Measurements from ENCODE around the gene SSX1. TPM values are rescaled to one million over a fixed set of nuclear protein-coding genes. Genes with fewer than 3 reads are reported as not detected.

Gene SSX1, protein sequence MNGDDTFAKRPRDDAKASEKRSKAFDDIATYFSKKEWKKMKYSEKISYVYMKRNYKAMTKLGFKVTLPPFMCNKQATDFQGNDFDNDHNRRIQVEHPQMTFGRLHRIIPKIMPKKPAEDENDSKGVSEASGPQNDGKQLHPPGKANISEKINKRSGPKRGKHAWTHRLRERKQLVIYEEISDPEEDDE
- not detected in 5 replicates for total RNA-seq (2022; extraction: Qiagen RNA extraction)

GRCh38 chrX:48255062-48255796, at the start of gene SSX1:
Gene SSX1, plus strand, starts transcription at chrX:48255392. Its CDS starts 1,850 bp downstream, at chrX:48257242.

Other genes starting within 250 kb of the SSX1 start
- not detected in 5 replicates for gene SPACA5, start 248.4 kb upstream of the SSX1 start, total RNA-seq (2022; extraction: Qiagen RNA extraction)
- gene ZNF630, start 183.8 kb upstream of the SSX1 start, total RNA-seq (2022; extraction: Qiagen RNA extraction), result 0.21 to 0.38 TPM (median 0.26 TPM) in 5 replicates
- not detected in 5 replicates for gene SPACA5B, start 124.8 kb upstream of the SSX1 start, total RNA-seq (2022; extraction: Qiagen RNA extraction)
- not detected in 5 replicates for gene SSX5, start 58.6 kb upstream of the SSX1 start, total RNA-seq (2022; extraction: Qiagen RNA extraction)
- gene SSX3, start 101.3 kb downstream of the SSX1 start, total RNA-seq (2022; extraction: Qiagen RNA extraction), result not detected in 5 replicates
- not detected in 5 replicates for gene SSX4, start 128.1 kb downstream of the SSX1 start, total RNA-seq (2022; extraction: Qiagen RNA extraction)
- not detected in 5 replicates for gene SSX4B, start 156.6 kb downstream of the SSX1 start, total RNA-seq (2022; extraction: Qiagen RNA extraction)
- 0.12 to 0.34 TPM (median 0.23 TPM) in 5 replicates for gene SLC38A5, start 214.9 kb downstream of the SSX1 start, total RNA-seq (2022; extraction: Qiagen RNA extraction)
- 67.6 to 76.7 TPM (median 71.1 TPM) in 5 replicates for gene FTSJ1, start 220.8 kb downstream of the SSX1 start, total RNA-seq (2022; extraction: Qiagen RNA extraction)

Measured in A549 treated with CORT108297 at 1 μM for 4 hours (cell line).